B cell (primary cell): Measurements from ENCODE around the gene TENM4. TPM values are rescaled to one million over a fixed set of nuclear protein-coding genes. Genes with fewer than 3 reads are reported as not detected.

Source experiments
- ATAC-seq: fragments of 200-7000 bp; cut with Tn5 transposase; one replicate; pipeline ENCODE4 v1.10.0; 2021; ENCODE audit warnings: low read depth, mild to moderate bottlenecking, moderate number of reproducible peaks, moderate library complexity
- CTCF ChIA-PET: fragments of 350-600 bp; sonication (Branson Sonifier 250); formaldehyde crosslinking; loops from one replicate; lab custom pipeline; 2021; ENCODE audit warnings: antibody characterized with exemption, inconsistent platforms; lab: Charles Lee
- POLR2A ChIA-PET: fragments of 350-600 bp; sonication (Branson Sonifier 250); formaldehyde crosslinking; loops from one replicate; lab custom pipeline; 2021; ENCODE audit warnings: antibody characterized with exemption; lab: Charles Lee
- DNase-seq: peaks from one replicate; pipeline ENCODE4 v3.0.0; 2013
- H2AFZ ChIP-seq: 2 replicates; pipeline ENCODE4 v1.6.1; 2012; ENCODE audit warnings: mild to moderate bottlenecking, low read depth, low read length; ENCODE audit not compliant: insufficient read depth, poor library complexity, severe bottlenecking
- H3K27ac ChIP-seq, 2 donors: 1 replicate in 1 of 2; 2 replicates in 1 of 2; pipeline ENCODE4 v1.5.1; 2012 to 2013; ENCODE audit warnings: low read length in 2 of 2, mild to moderate bottlenecking in 2 of 2, moderate library complexity in 1 of 2
- H3K27me3 ChIP-seq, 4 experiments: fragments of 200-600 bp in 1 of 4; sonication (generic) in 1 of 4; replicated peaks in 1 of 4; 1 replicate in 2 of 4; 2 replicates in 2 of 4; pipeline versions ENCODE4 v1.6.1 to v1.7.0; 2013 to 2016; ENCODE audit warnings: low read length in 3 of 4, mild to moderate bottlenecking in 2 of 4, mixed read lengths in 1 of 4, moderate library complexity in 1 of 4; ENCODE audit not compliant: insufficient read depth in 4 of 4, control insufficient read depth in 3 of 4; ENCODE audit errors: control extremely low read depth in 1 of 4
- H3K36me3 ChIP-seq, 2 experiments: replicated peaks in 1 of 2; 1 replicate in 1 of 2; 2 replicates in 1 of 2; pipeline versions ENCODE4 v1.6.1 to v1.7.1; 2013; ENCODE audit warnings: low read length in 1 of 2; ENCODE audit not compliant: insufficient read depth in 2 of 2, control insufficient read depth in 1 of 2; ENCODE audit errors: control extremely low read depth in 1 of 2, extremely low read depth in 1 of 2
- H3K4me1 ChIP-seq, 2 donors: fragments of 200-600 bp in 1 of 2; sonication (generic) in 1 of 2; 1 replicate in 1 of 2; 2 replicates in 1 of 2; pipeline versions ENCODE4 v1.5.1 to v1.6.1; 2013 to 2017; ENCODE audit warnings: low read length in 2 of 2; ENCODE audit not compliant: control insufficient read depth in 2 of 2, insufficient read depth in 2 of 2
- H3K4me2 ChIP-seq: replicated peaks from 2 replicates; pipeline ENCODE3; 2012; ENCODE audit warnings: mild to moderate bottlenecking, low read depth, low read length; ENCODE audit not compliant: poor library complexity, severe bottlenecking
- H3K4me3 ChIP-seq, 5 experiments: fragments of 200-600 bp in 1 of 5; sonication (generic) in 1 of 5; 1 replicate in 3 of 5; 2 replicates in 2 of 5; pipeline versions ENCODE4 v1.5.1 to v1.7.0; 2011 to 2016; ENCODE audit warnings: low read length in 4 of 5, mild to moderate bottlenecking in 4 of 5, low read depth in 2 of 5, control low read depth in 1 of 5, moderate library complexity in 1 of 5; ENCODE audit not compliant: insufficient read depth in 1 of 5; ENCODE audit errors: control extremely low read depth in 1 of 5, extremely low read depth in 1 of 5
- H3K79me2 ChIP-seq: fragments of 200-600 bp; sonication (generic); one replicate; pipeline ENCODE4 v1.6.0; 2016; ENCODE audit warnings: low read length; ENCODE audit not compliant: control insufficient read depth, insufficient read depth
- H3K9ac ChIP-seq: fragments of 200-600 bp; sonication (generic); 2 replicates; pipeline ENCODE4 v1.6.1; 2017; ENCODE audit warnings: mild to moderate bottlenecking, low read length, moderate library complexity
- H3K9me3 ChIP-seq, 3 donors: one replicate each; pipeline versions ENCODE4 v1.6.1 to v1.7.1; 2013; ENCODE audit warnings: low read length in 2 of 3; ENCODE audit not compliant: control insufficient read depth in 2 of 3, insufficient read depth in 1 of 3; ENCODE audit errors: control extremely low read depth in 1 of 3
- H4K20me1 ChIP-seq: 2 replicates; pipeline ENCODE4 v1.6.0; 2012; ENCODE audit warnings: mild to moderate bottlenecking, low read length; ENCODE audit not compliant: insufficient read depth, control insufficient read depth, poor library complexity, severe bottlenecking
- H3K27ac Mint-ChIP-seq: one replicate; pipeline ENCODE4 v1.8.0; 2021; ENCODE audit warnings: mixed read lengths
- H3K27me3 Mint-ChIP-seq: one replicate; pipeline ENCODE4 v1.8.0; 2021; ENCODE audit warnings: mixed read lengths
- H3K4me1 Mint-ChIP-seq: one replicate; pipeline ENCODE4 v1.8.0; 2021; ENCODE audit warnings: mixed read lengths
- H3K4me3 Mint-ChIP-seq: one replicate; pipeline ENCODE4 v1.8.0; 2021; ENCODE audit warnings: mixed read lengths
- H3K9me3 Mint-ChIP-seq: one replicate; pipeline ENCODE4 v1.8.0; 2022; ENCODE audit warnings: mixed read lengths; ENCODE audit not compliant: insufficient read depth
- CTCF ChIP-seq: fragments of 200-600 bp; IDR thresholded peaks from one replicate; pipeline ENCODE4 v1.8.0; 2022; ENCODE audit warnings: antibody characterized with exemption, mild to moderate bottlenecking
- EZH2 ChIP-seq: IDR thresholded peaks from 2 replicates; pipeline ENCODE4 v1.6.1; 2012; ENCODE audit warnings: borderline replicate concordance, low read depth, mild to moderate bottlenecking, moderate library complexity, low read length; ENCODE audit not compliant: insufficient read depth, poor library complexity, severe bottlenecking
- whole genome bisulfite sequencing: methylation state at CpG from one replicate; pipeline ENCODE4 v1.1.5; 2013; ENCODE audit warnings: missing lambda C conversion rate; ENCODE audit not compliant: insufficient coverage; 5-methylcytosine and 5-hydroxymethylcytosine counted together
- intact Hi-C: fragments of 100-400 bp; cut with micrococcal nuclease; formaldehyde crosslinking; loops from one replicate; pipeline ENCODE4 v1.10.0; 2022
- polyA plus RNA-seq: library from polyadenylated mRNA; depleted of rRNA; stranded (reverse); fragments of >200 nt; gene quantifications from 2 replicates; pipeline ENCODE4 v1.2.3, GENCODE V29; 2012
- total RNA-seq, 2 donors: library from RNA; stranded (reverse); fragments of 120-200 nt in 1 of 2; gene quantifications; 1 replicate in 1 of 2; 2 replicates in 1 of 2; pipeline versions ENCODE4 v1.2.3 to v1.2.4, GENCODE V29; 2013 to 2022

The TENM4 gene
- total and polyA plus RNA-seq, 2 donors (not counting 1 experiment from before 2014, with no cell fraction given), result 0.09 to 5.7 TPM

- Mint-ChIP-seq H3K27me3 (no peaks in the 10 kb centered on the region), H3K9me3 (no peaks in the 10 kb centered on the region), H3K4me3 (no peak overlapping the region), H3K27ac (no peak overlapping the region), H3K4me1 (no peaks in the 10 kb centered on the region)
- intact Hi-C loops, result no loop called here
- no peaks in the 10 kb centered on the region for H4K20me1 ChIP-seq
- no peak for TF ChIP-seq CTCF
- TF ChIP-seq EZH2, result no peak
- no peak for DNase-seq
- H3K79me2 ChIP-seq, result no peaks in the 10 kb centered on the region
- no peak overlapping the region for H3K9ac ChIP-seq
- POLR2A ChIA-PET, result interaction anchor here (0.6 kb wide), 1 partner anchor 266 kb away, joined by 6 read pairs; no protein-coding TSS in a partner anchor
- no peak for ATAC-seq
- H3K27ac ChIP-seq, result no peak overlapping the region
- H3K27me3 ChIP-seq, result no peaks in the 10 kb centered on the region
- no peaks in the 10 kb centered on the region for H3K4me1 ChIP-seq
- H3K4me2 ChIP-seq, result no peak overlapping the region
- 100% methylated on average over 2 of the region's 4 CpGs for WGBS
- H3K36me3 ChIP-seq, result no peaks in the 10 kb centered on the region
- no peak overlapping the region for H2AFZ ChIP-seq
- CTCF ChIA-PET, result no interaction called here
- H3K9me3 ChIP-seq, result no peaks in the 10 kb centered on the region
- H3K4me3 ChIP-seq, result no peak overlapping the region
Observed at GRCh38 chr11:79184285-79184684, 256.5 kb downstream of the TENM4 start.

GRCh38 chr11:79182794-79183193, 258.0 kb downstream of the TENM4 start:
- Histone ChIP-seq H3K9ac (no peak overlapping the region), H3K4me1 (no peaks in the 10 kb centered on the region), H4K20me1 (no peaks in the 10 kb centered on the region), H3K4me3 (no peak overlapping the region), H3K27ac (no peak overlapping the region), H3K79me2 (no peaks in the 10 kb centered on the region), H2AFZ (no peak overlapping the region), H3K9me3 (no peaks in the 10 kb centered on the region), H3K27me3 (no peaks in the 10 kb centered on the region), H3K4me2 (no peak overlapping the region), H3K36me3 (no peaks in the 10 kb centered on the region)
- ChIA-PET POLR2A (no interaction called here), CTCF (no interaction called here)
- Mint-ChIP-seq H3K4me1 (no peaks in the 10 kb centered on the region), H3K27me3 (peaks cover 5% of the 10 kb centered on the region), H3K27ac (no peak overlapping the region), H3K4me3 (no peak overlapping the region), H3K9me3 (no peaks in the 10 kb centered on the region)
- intact Hi-C loops, result no loop called here
- ATAC-seq (no peak), DNase-seq (no peak)
- no CpG with 5 or more reads among the region's 1 CpG for WGBS
- no peak for TF ChIP-seq CTCF
